Activated CD8-positive, alpha-beta T cell treated with anti-CD3 and anti-CD28 coated beads for 36 hours (primary cell): Measurements from ENCODE around the gene LRIG3. TPM values are rescaled to one million over a fixed set of nuclear protein-coding genes. Genes with fewer than 3 reads are reported as not detected.

Experiments
- ATAC-seq: fragments of 200-7000 bp; cut with Tn5 transposase; one replicate; pipeline ENCODE4 v1.10.0; 2021; ENCODE audit warnings: mild to moderate bottlenecking, moderate library complexity
- CTCF ChIA-PET: fragments of 350-600 bp; sonication (Branson Sonifier 250); formaldehyde crosslinking; loops from one replicate; lab custom pipeline; 2021; ENCODE audit warnings: antibody characterized with exemption; lab: Charles Lee
- POLR2A ChIA-PET: fragments of 350-600 bp; sonication (Branson Sonifier 250); formaldehyde crosslinking; loops from one replicate; lab custom pipeline; 2021; ENCODE audit warnings: antibody characterized with exemption; lab: Charles Lee
- DNase-seq: peaks from one replicate; pipeline ENCODE4 v3.0.0-alpha.2; 2020
- H3K27ac Mint-ChIP-seq: one replicate; pipeline ENCODE4 v1.8.0; 2021; ENCODE audit warnings: mild to moderate bottlenecking, mixed read lengths
- H3K27me3 Mint-ChIP-seq: one replicate; pipeline ENCODE4 v1.8.0; 2021; ENCODE audit warnings: mixed read lengths
- H3K36me3 Mint-ChIP-seq: one replicate; pipeline ENCODE4 v1.8.0; 2021; ENCODE audit warnings: low read depth, mixed read lengths
- H3K4me1 Mint-ChIP-seq: one replicate; pipeline ENCODE4 v1.8.0; 2021; ENCODE audit warnings: low read depth, mixed read lengths
- H3K4me3 Mint-ChIP-seq: one replicate; pipeline ENCODE4 v1.8.0; 2021; ENCODE audit warnings: mild to moderate bottlenecking, moderate library complexity, mixed read lengths
- H3K9me3 Mint-ChIP-seq: one replicate; pipeline ENCODE4 v1.8.0; 2021; ENCODE audit warnings: mixed read lengths
- intact Hi-C: fragments of 100-400 bp; cut with micrococcal nuclease; formaldehyde crosslinking; loops from one replicate; pipeline ENCODE4 v1.10.0; 2022
- total RNA-seq, 2 experiments: library from RNA; stranded (reverse); gene quantifications; one replicate each; pipeline ENCODE4 v1.2.3, GENCODE V29; 2021
- TF ChIP-seq, protein P1 (sequence below): fragments of 200-600 bp; IDR thresholded peaks from one replicate; pipeline ENCODE4 v1.8.0; 2022; ENCODE audit warnings: antibody characterized with exemption, mild to moderate bottlenecking

LRIG3 gene
- total RNA-seq, 2 experiments from 2014 or later, result not detected

DNA sequence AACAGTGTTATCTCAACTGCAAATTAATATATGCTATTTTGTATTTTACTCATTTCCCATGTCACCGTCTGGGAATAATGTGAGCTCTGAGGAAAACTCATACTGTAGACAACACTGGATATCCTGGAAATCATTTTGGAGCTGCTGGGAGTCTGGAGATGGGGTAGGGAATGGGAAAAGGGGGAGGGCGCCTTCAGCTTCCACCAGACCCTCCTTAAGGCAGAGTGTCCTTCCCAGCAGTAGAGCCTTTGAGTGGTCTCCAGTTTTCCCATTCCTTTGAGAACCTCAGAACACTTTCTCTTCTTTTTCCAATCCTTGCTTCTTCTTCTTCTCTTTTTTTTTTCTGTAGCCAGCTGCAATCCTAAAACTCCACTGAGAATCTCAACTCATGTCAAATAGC, 5.4 kb upstream of the LRIG3 start:
- Mint-ChIP-seq H3K9me3 (peaks cover 2% of the 10 kb centered on the region), H3K4me3 (no peak overlapping the region), H3K4me1 (no peaks in the 10 kb centered on the region), H3K27me3 (peaks cover 12% of the 10 kb centered on the region), H3K27ac (no peak overlapping the region), H3K36me3 (no peaks in the 10 kb centered on the region)
- no peak for ATAC-seq
- CTCF ChIA-PET, result no interaction called here
- POLR2A ChIA-PET, result no interaction called here
- intact Hi-C loops, result no loop called here
- TF ChIP-seq, protein P1, sequence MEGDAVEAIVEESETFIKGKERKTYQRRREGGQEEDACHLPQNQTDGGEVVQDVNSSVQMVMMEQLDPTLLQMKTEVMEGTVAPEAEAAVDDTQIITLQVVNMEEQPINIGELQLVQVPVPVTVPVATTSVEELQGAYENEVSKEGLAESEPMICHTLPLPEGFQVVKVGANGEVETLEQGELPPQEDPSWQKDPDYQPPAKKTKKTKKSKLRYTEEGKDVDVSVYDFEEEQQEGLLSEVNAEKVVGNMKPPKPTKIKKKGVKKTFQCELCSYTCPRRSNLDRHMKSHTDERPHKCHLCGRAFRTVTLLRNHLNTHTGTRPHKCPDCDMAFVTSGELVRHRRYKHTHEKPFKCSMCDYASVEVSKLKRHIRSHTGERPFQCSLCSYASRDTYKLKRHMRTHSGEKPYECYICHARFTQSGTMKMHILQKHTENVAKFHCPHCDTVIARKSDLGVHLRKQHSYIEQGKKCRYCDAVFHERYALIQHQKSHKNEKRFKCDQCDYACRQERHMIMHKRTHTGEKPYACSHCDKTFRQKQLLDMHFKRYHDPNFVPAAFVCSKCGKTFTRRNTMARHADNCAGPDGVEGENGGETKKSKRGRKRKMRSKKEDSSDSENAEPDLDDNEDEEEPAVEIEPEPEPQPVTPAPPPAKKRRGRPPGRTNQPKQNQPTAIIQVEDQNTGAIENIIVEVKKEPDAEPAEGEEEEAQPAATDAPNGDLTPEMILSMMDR, result no peak
- DNase-seq, result no peak

DNA sequence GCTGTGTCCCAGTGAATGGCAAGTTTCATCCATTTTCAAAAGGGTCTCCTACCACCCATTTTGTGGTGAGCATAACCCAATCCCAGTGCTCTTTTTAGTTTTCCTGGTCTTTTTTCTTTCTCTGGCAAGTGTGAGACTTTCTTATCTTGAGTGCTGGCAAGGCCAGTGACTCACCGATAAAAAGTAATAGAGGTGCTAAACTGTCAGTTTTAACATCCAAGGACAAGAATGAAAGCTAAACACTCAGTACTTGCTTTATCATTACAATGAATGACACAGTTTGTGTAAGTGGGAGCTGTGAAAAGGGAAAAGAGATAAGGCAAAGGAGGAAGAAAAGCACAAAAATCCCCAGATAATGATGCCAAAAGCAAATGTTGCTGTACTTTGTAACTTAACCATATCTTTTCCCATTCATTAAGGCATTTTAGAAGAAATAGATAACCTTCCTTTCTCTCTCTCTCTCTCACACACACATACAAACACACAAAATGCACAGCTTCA, 4.9 kb upstream of the LRIG3 start:
- peaks cover 2% of the 10 kb centered on the region for H3K9me3 Mint-ChIP-seq
- no peak overlapping the region for H3K4me3 Mint-ChIP-seq
- CTCF ChIA-PET, result no interaction called here

DNA sequence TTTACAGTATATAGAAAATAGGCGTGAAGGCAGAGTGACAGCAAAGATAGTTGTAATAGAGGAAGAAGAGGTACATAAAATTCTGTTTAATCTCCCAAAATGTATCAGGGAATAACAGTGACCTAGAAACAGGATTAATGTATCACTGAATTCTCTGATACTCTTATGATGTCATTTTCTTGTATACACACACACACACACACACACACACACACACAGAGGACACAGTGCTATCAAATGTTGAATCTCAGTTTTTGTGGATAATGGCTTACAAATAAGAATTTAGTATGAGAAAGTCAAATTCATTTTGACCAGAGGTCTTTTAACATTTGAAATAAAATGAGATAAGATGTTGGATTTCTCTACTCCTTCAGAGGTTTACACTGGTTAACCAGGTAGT, 4.3 kb upstream of the LRIG3 start:
- no peak overlapping the region for H3K27ac Mint-ChIP-seq
- H3K4me1 Mint-ChIP-seq, result peaks cover 2% of the 10 kb centered on the region
- POLR2A ChIA-PET, result no interaction called here
- H3K36me3 Mint-ChIP-seq, result no peaks in the 10 kb centered on the region
- H3K9me3 Mint-ChIP-seq, result peaks cover 2% of the 10 kb centered on the region
- peaks cover 18% of the 10 kb centered on the region for H3K27me3 Mint-ChIP-seq
- TF ChIP-seq, protein P1, result no peak
- H3K4me3 Mint-ChIP-seq, result no peak overlapping the region
- intact Hi-C loops, result no loop called here
- ATAC-seq (no peak), DNase-seq (no peak)
- CTCF ChIA-PET, result no interaction called here

More for the DNA sequence above, 4.9 kb upstream of the LRIG3 start:
- Mint-ChIP-seq H3K36me3 (no peaks in the 10 kb centered on the region), H3K27ac (no peak overlapping the region), H3K27me3 (peaks cover 17% of the 10 kb centered on the region), H3K4me1 (peaks cover 2% of the 10 kb centered on the region)
- intact Hi-C loops, result no loop called here
- ATAC-seq (no peak), DNase-seq (no peak)
- POLR2A ChIA-PET, result no interaction called here
- TF ChIP-seq, protein P1, result no peak

DNA sequence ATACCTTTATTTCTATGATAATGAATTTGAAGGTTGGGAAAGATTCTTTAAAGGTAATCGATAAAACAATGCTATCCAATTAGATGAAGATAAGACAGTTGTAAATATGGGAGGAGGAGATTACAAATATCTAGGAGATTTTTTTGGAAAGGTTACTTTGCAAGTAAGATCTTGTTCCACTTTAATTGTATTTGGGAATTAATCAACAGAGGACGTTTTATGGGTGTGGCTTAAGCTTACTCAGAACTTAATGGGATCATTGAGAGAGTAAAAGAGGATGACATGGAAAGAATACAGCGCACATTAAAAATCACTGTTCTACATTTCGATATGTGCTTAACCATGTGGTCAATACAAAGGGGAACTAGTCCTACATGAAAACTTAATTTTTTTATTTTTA, 3.5 kb upstream of the LRIG3 start:
- intact Hi-C loops, result no loop called here
- ChIA-PET POLR2A (no interaction called here), CTCF (no interaction called here)
- ATAC-seq (no peak), DNase-seq (no peak)
- H3K9me3 Mint-ChIP-seq, result peaks cover 2% of the 10 kb centered on the region
- H3K4me1 Mint-ChIP-seq, result peaks cover 2% of the 10 kb centered on the region
- H3K36me3 Mint-ChIP-seq, result no peaks in the 10 kb centered on the region
- peaks cover 24% of the 10 kb centered on the region for H3K27me3 Mint-ChIP-seq
- H3K4me3 Mint-ChIP-seq, result no peak overlapping the region
- TF ChIP-seq, protein P1, result no peak
- no peak overlapping the region for H3K27ac Mint-ChIP-seq

DNA sequence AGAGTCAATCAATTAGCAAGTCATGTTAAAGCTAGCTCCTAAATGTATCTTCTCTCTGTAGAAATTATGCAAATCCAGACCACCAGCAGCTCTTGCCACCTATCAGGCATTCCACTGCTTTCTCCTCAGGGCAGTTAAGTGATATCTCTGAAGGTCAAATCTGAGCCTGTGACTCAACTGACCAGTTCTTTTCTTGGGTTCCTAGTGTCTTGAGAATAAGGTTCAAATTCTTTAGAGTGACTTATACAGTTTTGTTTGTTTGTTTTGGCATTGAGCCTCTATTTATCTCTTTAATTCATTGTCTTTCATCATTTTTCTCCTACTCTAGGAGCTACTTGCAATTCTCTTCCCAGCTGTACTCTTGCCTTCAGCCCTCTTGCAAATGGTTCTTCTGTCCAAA, 2.5 kb upstream of the LRIG3 start:
- H3K9me3 Mint-ChIP-seq, result no peaks in the 10 kb centered on the region
- H3K27me3 Mint-ChIP-seq, result peaks cover 31% of the 10 kb centered on the region
- POLR2A ChIA-PET, result no interaction called here
- peaks cover 2% of the 10 kb centered on the region for H3K4me1 Mint-ChIP-seq
- TF ChIP-seq, protein P1, result no peak
- ATAC-seq, result no peak
- CTCF ChIA-PET, result interaction anchor here (0.6 kb wide), 1 partner anchor 445 kb away, joined by 3 read pairs; no protein-coding TSS in a partner anchor
- intact Hi-C loops, result no loop called here
- no peak overlapping the region for H3K27ac Mint-ChIP-seq
- no peak overlapping the region for H3K4me3 Mint-ChIP-seq
- no peak for DNase-seq
- H3K36me3 Mint-ChIP-seq, result no peaks in the 10 kb centered on the region
